ENCODE data around the gene TTC4. TPM values are rescaled to one million over a fixed set of nuclear protein-coding genes. Genes with fewer than 3 reads are reported as not detected.

Gene TTC4
- total RNA-seq, 1 donor from 2014 or later: 25.8 TPM

DNA sequence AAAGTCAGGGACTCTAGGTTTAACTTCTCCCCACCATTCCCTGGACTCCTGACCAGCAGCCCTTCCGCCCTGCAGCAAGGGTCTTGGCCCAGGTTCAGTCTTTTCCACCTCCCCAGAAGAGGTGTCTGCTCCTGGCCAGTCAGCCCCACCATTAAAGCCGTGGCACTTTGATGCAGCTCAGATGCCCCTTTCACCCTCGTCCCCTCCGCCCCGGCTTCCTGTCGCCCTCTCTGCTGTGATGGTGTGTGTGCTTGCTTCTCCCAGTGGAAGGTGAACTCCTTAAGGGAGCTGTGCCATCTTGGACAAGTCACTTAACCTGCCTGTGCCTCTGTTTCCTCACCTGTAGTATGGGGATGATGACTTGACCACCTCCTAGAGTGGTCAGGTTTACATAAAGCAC, 17.8 kb upstream of the TTC4 start:
- Mint-ChIP-seq H3K27ac (no peak overlapping the region), H3K9me3 (no peaks in the 10 kb centered on the region), H3K27me3 (peaks cover 33% of the 10 kb centered on the region), H3K4me1 (ENCODE audit: unreplicated experiment) (no peaks in the 10 kb centered on the region), H3K4me3 (no peak overlapping the region), H3K36me3 (no peaks in the 10 kb centered on the region)
- DNase-seq (ENCODE audit: extremely low spot score, unreplicated experiment): no peak
- TF ChIP-seq, protein P1, sequence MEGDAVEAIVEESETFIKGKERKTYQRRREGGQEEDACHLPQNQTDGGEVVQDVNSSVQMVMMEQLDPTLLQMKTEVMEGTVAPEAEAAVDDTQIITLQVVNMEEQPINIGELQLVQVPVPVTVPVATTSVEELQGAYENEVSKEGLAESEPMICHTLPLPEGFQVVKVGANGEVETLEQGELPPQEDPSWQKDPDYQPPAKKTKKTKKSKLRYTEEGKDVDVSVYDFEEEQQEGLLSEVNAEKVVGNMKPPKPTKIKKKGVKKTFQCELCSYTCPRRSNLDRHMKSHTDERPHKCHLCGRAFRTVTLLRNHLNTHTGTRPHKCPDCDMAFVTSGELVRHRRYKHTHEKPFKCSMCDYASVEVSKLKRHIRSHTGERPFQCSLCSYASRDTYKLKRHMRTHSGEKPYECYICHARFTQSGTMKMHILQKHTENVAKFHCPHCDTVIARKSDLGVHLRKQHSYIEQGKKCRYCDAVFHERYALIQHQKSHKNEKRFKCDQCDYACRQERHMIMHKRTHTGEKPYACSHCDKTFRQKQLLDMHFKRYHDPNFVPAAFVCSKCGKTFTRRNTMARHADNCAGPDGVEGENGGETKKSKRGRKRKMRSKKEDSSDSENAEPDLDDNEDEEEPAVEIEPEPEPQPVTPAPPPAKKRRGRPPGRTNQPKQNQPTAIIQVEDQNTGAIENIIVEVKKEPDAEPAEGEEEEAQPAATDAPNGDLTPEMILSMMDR (conservative IDR thresholded peaks at IDR 0.05): no peak

- no peaks in the 10 kb centered on the region for H3K9me3 Mint-ChIP-seq
- TF ChIP-seq, protein P1 (conservative IDR thresholded peaks at IDR 0.05): no peak
- peaks cover 37% of the 10 kb centered on the region for H3K27me3 Mint-ChIP-seq
- DNase-seq (ENCODE audit: extremely low spot score, unreplicated experiment): no peak
- H3K27ac Mint-ChIP-seq: no peak overlapping the region
- H3K4me1 Mint-ChIP-seq (ENCODE audit: unreplicated experiment): no peaks in the 10 kb centered on the region
- H3K36me3 Mint-ChIP-seq: no peaks in the 10 kb centered on the region
- no peak overlapping the region for H3K4me3 Mint-ChIP-seq
Observed at GRCh38 chr1:54698346-54698745, 17.3 kb upstream of the TTC4 start.

GRCh38 chr1:54699936-54700525, 15.6 kb upstream of the TTC4 start:
- peaks cover 43% of the 10 kb centered on the region for H3K27me3 Mint-ChIP-seq
- H3K4me1 Mint-ChIP-seq (ENCODE audit: unreplicated experiment): no peaks in the 10 kb centered on the region
- TF ChIP-seq, protein P1 (conservative IDR thresholded peaks at IDR 0.05): no peak
- no peak overlapping the region for H3K27ac Mint-ChIP-seq
- no peak overlapping the region for H3K4me3 Mint-ChIP-seq
- DNase-seq (ENCODE audit: extremely low spot score, unreplicated experiment): no peak
- no peaks in the 10 kb centered on the region for H3K36me3 Mint-ChIP-seq
- no peaks in the 10 kb centered on the region for H3K9me3 Mint-ChIP-seq

GRCh38 chr1:54701066-54701465, 14.6 kb upstream of the TTC4 start:
- H3K27ac Mint-ChIP-seq: no peak overlapping the region
- no peak for DNase-seq (ENCODE audit: extremely low spot score, unreplicated experiment)
- TF ChIP-seq, protein P1 (conservative IDR thresholded peaks at IDR 0.05): no peak
- H3K9me3 Mint-ChIP-seq: no peaks in the 10 kb centered on the region
- no peaks in the 10 kb centered on the region for H3K4me1 Mint-ChIP-seq (ENCODE audit: unreplicated experiment)
- peaks cover 44% of the 10 kb centered on the region for H3K27me3 Mint-ChIP-seq
- no peaks in the 10 kb centered on the region for H3K36me3 Mint-ChIP-seq
- H3K4me3 Mint-ChIP-seq: no peak overlapping the region

DNA sequence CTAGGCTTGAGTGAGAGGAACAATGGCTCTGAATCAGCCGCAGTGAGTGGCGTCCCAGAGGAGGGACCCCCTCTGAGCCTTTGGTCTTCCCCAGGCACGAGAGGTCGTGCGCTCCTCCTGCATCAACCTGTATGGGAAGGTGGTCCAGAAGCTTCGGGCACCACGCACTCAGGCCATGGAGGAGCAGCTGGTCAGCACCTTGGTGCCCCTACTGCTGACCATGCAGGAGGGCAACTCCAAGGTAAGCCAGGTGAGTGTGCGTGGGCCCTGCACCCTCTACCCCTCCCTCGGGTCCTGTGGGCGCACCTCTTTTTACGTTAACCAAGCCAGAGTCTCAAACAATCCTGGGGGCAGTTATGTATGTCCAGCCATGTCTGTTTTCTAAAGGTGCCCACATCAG, 13.7 kb upstream of the TTC4 start:
- peaks cover 41% of the 10 kb centered on the region for H3K27me3 Mint-ChIP-seq

More for the DNA sequence above, 13.7 kb upstream of the TTC4 start:
- H3K27ac Mint-ChIP-seq: no peak overlapping the region
- H3K36me3 Mint-ChIP-seq: no peaks in the 10 kb centered on the region
- no peaks in the 10 kb centered on the region for H3K4me1 Mint-ChIP-seq (ENCODE audit: unreplicated experiment)
- no peak overlapping the region for H3K4me3 Mint-ChIP-seq
- no peaks in the 10 kb centered on the region for H3K9me3 Mint-ChIP-seq
- TF ChIP-seq, protein P1 (conservative IDR thresholded peaks at IDR 0.05): no peak
- peak; percentile 56 for DNase-seq (ENCODE audit: extremely low spot score, unreplicated experiment)
